GM23248 (cell line): ENCODE results near the gene EEF1AKMT4. TPM values are rescaled to one million over a fixed set of nuclear protein-coding genes. Genes with fewer than 3 reads are reported as not detected.

Source experiments
- DNase-seq: peaks from one replicate; pipeline ENCODE4 v3.0.0-alpha.2; 2015
- H2AFZ ChIP-seq: fragments of 200-600 bp; sonication (generic); 2 replicates; pipeline ENCODE4 v1.6.1; 2016; ENCODE audit warnings: antibody characterized with exemption
- H3F3A ChIP-seq: fragments of 200-600 bp; sonication (generic); 2 replicates; pipeline ENCODE4 v1.6.1; 2016; ENCODE audit warnings: mild to moderate bottlenecking, antibody characterized with exemption, mixed run types; ENCODE audit not compliant: insufficient read depth
- H3K27ac ChIP-seq: fragments of 200-600 bp; sonication (generic); 2 replicates; pipeline ENCODE4 v1.5.1; 2016; ENCODE audit warnings: mild to moderate bottlenecking
- H3K27me3 ChIP-seq: fragments of 200-600 bp; sonication (generic); replicated peaks from 2 replicates; pipeline ENCODE4 v1.6.1; 2016; ENCODE audit warnings: mild to moderate bottlenecking; ENCODE audit not compliant: insufficient read depth
- H3K36me3 ChIP-seq: fragments of 200-600 bp; sonication (generic); 2 replicates; pipeline ENCODE4 v1.6.1; 2016; ENCODE audit warnings: low read depth, mild to moderate bottlenecking
- H3K4me1 ChIP-seq: fragments of 200-600 bp; sonication (generic); 2 replicates; pipeline ENCODE4 v1.6.1; 2016; ENCODE audit warnings: mild to moderate bottlenecking; ENCODE audit not compliant: insufficient read depth
- H3K4me2 ChIP-seq: fragments of 200-600 bp; sonication (generic); one replicate; pipeline ENCODE4 v1.6.1; 2016; ENCODE audit warnings: mild to moderate bottlenecking; ENCODE audit not compliant: unreplicated experiment
- H3K4me3 ChIP-seq: fragments of 200-600 bp; sonication (generic); 2 replicates; pipeline ENCODE4 v1.5.1; 2016; ENCODE audit warnings: mild to moderate bottlenecking
- H3K79me2 ChIP-seq: fragments of 200-600 bp; sonication (generic); 2 replicates; pipeline ENCODE4 v1.6.1; 2016; ENCODE audit warnings: mild to moderate bottlenecking; ENCODE audit not compliant: insufficient read depth
- H3K9ac ChIP-seq: fragments of 200-600 bp; sonication (generic); 2 replicates; pipeline ENCODE4 v1.6.1; 2016; ENCODE audit warnings: mild to moderate bottlenecking
- H3K9me2 ChIP-seq: fragments of 200-600 bp; sonication (generic); 2 replicates; pipeline ENCODE4 v1.6.1; 2016; ENCODE audit warnings: mixed run types, mild to moderate bottlenecking, moderate library complexity; ENCODE audit not compliant: insufficient read depth
- H3K9me3 ChIP-seq: fragments of 200-600 bp; sonication (generic); one replicate; pipeline ENCODE4 v1.6.1; 2017; ENCODE audit warnings: low read depth
- H4K20me1 ChIP-seq: fragments of 200-600 bp; sonication (generic); 2 replicates; pipeline ENCODE4 v1.6.0; 2016; ENCODE audit not compliant: insufficient read depth
- EZH2 ChIP-seq: fragments of 200-600 bp; sonication (generic); IDR thresholded peaks from 2 replicates; pipeline ENCODE4 v1.6.1; 2018; ENCODE audit warnings: antibody characterized with exemption, mild to moderate bottlenecking; ENCODE audit not compliant: insufficient read depth, poor library complexity, severe bottlenecking
- EZH2phosphoT487 ChIP-seq: fragments of 200-600 bp; sonication (generic); IDR thresholded peaks from 2 replicates; pipeline ENCODE4 v1.6.1; 2018; ENCODE audit warnings: antibody characterized with exemption, moderate library complexity, mild to moderate bottlenecking, low read depth; ENCODE audit not compliant: insufficient read depth
- WGBS, 2 experiments: methylation state at CpG; one replicate each; pipeline ENCODE4 v1.1.6; 2015 to 2017; ENCODE audit warnings: low lambda C conversion rate in 2 of 2, low coverage in 1 of 2; ENCODE audit errors: missing lambda C conversion rate in 2 of 2; 5-methylcytosine and 5-hydroxymethylcytosine counted together
- in situ Hi-C: fragments of 300-500 bp; cut with MboI; formaldehyde crosslinking; loops from 2 replicates; pipeline ENCODE4 v1.15.0; 2020
- polyA plus RNA-seq: library from polyadenylated mRNA; unstranded; fragments of >200 nt; fragmentation: Nextera tagmentation; extraction: Ambion mirVana; gene quantifications from 2 replicates; pipeline ENCODE4 v1.2.1, GENCODE V29; 2016
- total RNA-seq: library from RNA; depleted of rRNA; stranded (reverse); fragments of >200 nt; shearing (Covaris generic); gene quantifications from 2 replicates; pipeline ENCODE4 v1.2.3, GENCODE V29; 2014

EEF1AKMT4 gene
- total and polyA plus RNA-seq, 2 experiments from 2014 or later, result 5.3 to 7.2 TPM

DNA sequence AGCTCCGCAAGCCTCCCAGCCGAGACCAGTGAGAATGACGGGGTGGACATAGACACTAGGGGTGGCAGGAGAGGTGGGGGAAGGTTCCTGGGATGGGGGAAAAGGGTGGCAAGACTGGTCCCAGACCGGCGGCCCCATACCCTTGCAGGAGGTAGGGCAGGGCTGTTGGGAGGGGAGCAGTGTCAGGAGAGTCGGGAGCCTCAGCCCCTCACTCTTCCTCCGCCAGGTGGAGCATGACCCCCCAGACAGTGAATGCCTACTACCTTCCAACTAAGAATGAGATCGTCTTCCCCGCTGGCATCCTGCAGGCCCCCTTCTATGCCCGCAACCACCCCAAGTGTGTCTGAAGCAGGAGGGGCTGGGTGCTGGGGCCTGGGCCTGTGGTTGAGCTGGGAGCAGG lies 40.9 kb downstream of the EEF1AKMT4 start:
- no peaks in the 10 kb centered on the region for H4K20me1 ChIP-seq
- DNase-seq, result no peak
- in situ Hi-C loops, result no loop called here
- H3K4me2 ChIP-seq, result no peak overlapping the region
- no peak overlapping the region for H3K9ac ChIP-seq
- H2AFZ ChIP-seq, result no peak overlapping the region
- no peaks in the 10 kb centered on the region for H3K79me2 ChIP-seq
- H3K9me3 ChIP-seq, result no peaks in the 10 kb centered on the region
- H3K36me3 ChIP-seq, result no peaks in the 10 kb centered on the region
- H3K27ac ChIP-seq, result no peak overlapping the region
- TF ChIP-seq EZH2, result no peak
- no peak for TF ChIP-seq EZH2phosphoT487
- H3K4me3 ChIP-seq, result no peak overlapping the region
- WGBS, 2 experiments, result 72 to 81% methylated on average over 8 to 10 of the region's 10 CpGs
- no peaks in the 10 kb centered on the region for H3F3A ChIP-seq
- no peaks in the 10 kb centered on the region for H3K4me1 ChIP-seq
- H3K27me3 ChIP-seq, result no peaks in the 10 kb centered on the region
- H3K9me2 ChIP-seq, result no peaks in the 10 kb centered on the region

DNA sequence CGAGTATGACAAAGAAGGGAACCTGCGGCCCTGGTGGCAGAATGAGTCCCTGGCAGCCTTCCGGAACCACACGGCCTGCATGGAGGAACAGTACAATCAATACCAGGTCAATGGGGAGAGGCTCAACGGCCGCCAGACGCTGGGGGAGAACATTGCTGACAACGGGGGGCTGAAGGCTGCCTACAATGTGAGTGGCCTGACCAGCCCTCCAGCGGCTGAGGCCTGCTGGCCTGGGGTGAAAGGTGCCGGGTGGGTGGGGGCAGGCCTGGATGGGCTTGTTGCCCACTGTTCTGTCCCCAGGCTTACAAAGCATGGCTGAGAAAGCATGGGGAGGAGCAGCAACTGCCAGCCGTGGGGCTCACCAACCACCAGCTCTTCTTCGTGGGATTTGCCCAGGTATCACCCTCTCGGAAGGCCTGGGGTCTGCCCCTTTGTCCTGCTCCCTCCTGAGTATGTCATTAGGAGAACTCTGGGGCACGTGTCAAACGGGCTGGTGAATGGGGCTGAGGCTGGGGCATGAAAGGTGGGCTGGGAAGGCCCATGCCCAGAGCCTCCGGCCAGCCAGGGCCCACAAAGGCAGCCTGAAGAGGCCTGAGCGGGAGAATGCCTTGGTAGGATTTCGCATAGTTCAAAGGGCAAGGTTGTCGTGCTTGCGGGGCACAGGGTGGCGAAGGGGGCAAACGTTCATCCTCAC lies 41.7 kb downstream of the EEF1AKMT4 start:
- H3K4me3 ChIP-seq, result no peak overlapping the region
- no peak overlapping the region for H2AFZ ChIP-seq
- no peak for TF ChIP-seq EZH2
- no peak for TF ChIP-seq EZH2phosphoT487
- H3K9ac ChIP-seq, result no peak overlapping the region
- H3F3A ChIP-seq, result no peaks in the 10 kb centered on the region
- H3K9me3 ChIP-seq, result no peaks in the 10 kb centered on the region
- H3K36me3 ChIP-seq, result no peaks in the 10 kb centered on the region
- H3K79me2 ChIP-seq, result no peaks in the 10 kb centered on the region
- H3K27me3 ChIP-seq, result no peaks in the 10 kb centered on the region
- no peaks in the 10 kb centered on the region for H3K4me1 ChIP-seq
- 78 to 81% methylated on average over 22 of the region's 22 CpGs for WGBS, 2 experiments
- no peaks in the 10 kb centered on the region for H3K9me2 ChIP-seq
- no peaks in the 10 kb centered on the region for H4K20me1 ChIP-seq
- in situ Hi-C loops, result no loop called here
- no peak overlapping the region for H3K4me2 ChIP-seq
- H3K27ac ChIP-seq, result no peak overlapping the region
- no peak for DNase-seq

GRCh38 chr3:184291738-184292445 lies 42.4 kb downstream of the EEF1AKMT4 start:
- Histone ChIP-seq H3K27me3 (no peaks in the 10 kb centered on the region), H3F3A (no peaks in the 10 kb centered on the region), H3K9me3 (no peaks in the 10 kb centered on the region), H3K9me2 (no peaks in the 10 kb centered on the region), H3K79me2 (no peaks in the 10 kb centered on the region), H3K27ac (no peak overlapping the region), H3K4me2 (no peak overlapping the region), H2AFZ (no peak overlapping the region), H3K4me3 (no peak overlapping the region), H3K36me3 (no peaks in the 10 kb centered on the region), H3K9ac (no peak overlapping the region), H3K4me1 (no peaks in the 10 kb centered on the region), H4K20me1 (no peaks in the 10 kb centered on the region)
- DNase-seq, result no peak
- WGBS, 2 experiments, result 88 to 89% methylated on average over 21 of the region's 21 CpGs
- TF ChIP-seq EZH2 (no peak), EZH2phosphoT487 (no peak)
- in situ Hi-C loops, result no loop called here

- Histone ChIP-seq H3K4me1 (peaks cover 8% of the 10 kb centered on the region), H3K4me2 (no peak overlapping the region), H3K79me2 (peaks cover 18% of the 10 kb centered on the region), H4K20me1 (no peaks in the 10 kb centered on the region), H3K27me3 (no peaks in the 10 kb centered on the region), H3K27ac (no peak overlapping the region), H3K9ac (no peak overlapping the region), H3K36me3 (peaks cover 4% of the 10 kb centered on the region; the same call in 1 of the 2 replicates), H3K9me3 (no peaks in the 10 kb centered on the region), H3K9me2 (no peaks in the 10 kb centered on the region), H3F3A (peaks cover 13% of the 10 kb centered on the region), H2AFZ (no peak overlapping the region), H3K4me3 (no peak overlapping the region)
- TF ChIP-seq EZH2phosphoT487 (no peak), EZH2 (no peak)
- in situ Hi-C loops, result no loop called here
- no peak for DNase-seq
- 32 to 34% methylated on average over 3 of the region's 3 CpGs for WGBS, 2 experiments
These were observed 46.3 kb downstream of the EEF1AKMT4 start for GRCh38 chr3:184295771-184296170.
